DOHH2 (cell line): ENCODE results near the gene DNAJC22.

ENCODE experiments used
- H3F3A ChIP-seq: fragments of 200-600 bp; sonication (generic), shearing (Covaris generic); 2 replicates; pipeline ENCODE4 v1.6.0; 2016; ENCODE audit warnings: antibody characterized with exemption, mild to moderate bottlenecking; ENCODE audit not compliant: control insufficient read depth, insufficient read depth
- H3K27ac ChIP-seq: fragments of 200-600 bp; sonication (generic); 2 replicates; pipeline ENCODE4 v1.5.1; 2014; ENCODE audit warnings: low read depth, mild to moderate bottlenecking, low read length, moderate library complexity
- H3K27me3 ChIP-seq: fragments of 200-600 bp; sonication (generic); 2 replicates; pipeline ENCODE4 v1.6.1; 2014; ENCODE audit warnings: mild to moderate bottlenecking, low read length, mixed read lengths; ENCODE audit not compliant: control insufficient read depth
- H3K36me3 ChIP-seq: fragments of 200-600 bp; sonication (generic); 2 replicates; pipeline ENCODE4 v1.6.1; 2014; ENCODE audit warnings: mild to moderate bottlenecking, low read length, moderate library complexity, mixed read lengths; ENCODE audit not compliant: control insufficient read depth
- H3K4me1 ChIP-seq: fragments of 200-600 bp; sonication (generic); 2 replicates; pipeline ENCODE4 v1.6.1; 2014; ENCODE audit warnings: mild to moderate bottlenecking, low read length, mixed read lengths; ENCODE audit not compliant: control insufficient read depth
- H3K4me2 ChIP-seq: fragments of 200-600 bp; sonication (generic); 2 replicates; pipeline ENCODE4 v1.6.0; 2014; ENCODE audit warnings: mild to moderate bottlenecking, low read length, moderate library complexity
- H3K4me3 ChIP-seq: fragments of 200-600 bp; sonication (generic); 2 replicates; pipeline ENCODE4 v1.5.1; 2014; ENCODE audit warnings: mild to moderate bottlenecking, low read length, mixed read lengths
- H3K79me2 ChIP-seq: fragments of 200-600 bp; sonication (generic); 2 replicates; pipeline ENCODE4 v1.6.1; 2014; ENCODE audit warnings: mild to moderate bottlenecking, low read length, mixed read lengths; ENCODE audit not compliant: control insufficient read depth
- H3K9me2 ChIP-seq: fragments of 200-600 bp; sonication (generic); replicated peaks from 2 replicates; pipeline ENCODE4 v1.6.1; 2014; ENCODE audit warnings: mild to moderate bottlenecking, low read length, mixed read lengths; ENCODE audit not compliant: control insufficient read depth
- H3K9me3 ChIP-seq: fragments of 200-600 bp; sonication (generic); 2 replicates; pipeline ENCODE4 v1.6.1; 2014; ENCODE audit warnings: antibody characterized with exemption, low read length, mixed read lengths; ENCODE audit not compliant: control insufficient read depth, insufficient read depth
- H4K20me1 ChIP-seq: fragments of 200-600 bp; sonication (generic); 2 replicates; pipeline ENCODE4 v1.6.0; 2014; ENCODE audit warnings: low read depth, mild to moderate bottlenecking, antibody characterized with exemption, low read length, moderate library complexity; ENCODE audit not compliant: control insufficient read depth, insufficient read depth
- CTCF ChIP-seq: fragments of 200-600 bp; sonication (generic); IDR thresholded peaks from one replicate; pipeline ENCODE4 v1.5.1; 2014; ENCODE audit warnings: antibody characterized with exemption, mild to moderate bottlenecking, low read depth, low read length; ENCODE audit not compliant: poor library complexity, severe bottlenecking
- EZH2phosphoT487 ChIP-seq: fragments of 200-600 bp; sonication (generic); IDR thresholded peaks from 2 replicates; pipeline ENCODE4 v1.6.1; 2017; ENCODE audit warnings: borderline replicate concordance, mild to moderate bottlenecking, antibody characterized with exemption, low read length, moderate library complexity, mixed read lengths

DNAJC22 gene

GRCh38 chr12:49341777-49342065 lies 5.0 kb upstream of the DNAJC22 start:
- Histone ChIP-seq H3F3A (peaks cover 12% of the 10 kb centered on the region), H3K4me3 (peak overlapping the region; percentile 76; the same call in 1 of the 2 replicates), H3K36me3 (no peaks in the 10 kb centered on the region), H3K27ac (no peak overlapping the region), H3K79me2 (no peaks in the 10 kb centered on the region), H3K4me2 (peak overlapping the region; percentile 99; the same call in 1 of the 2 replicates), H3K9me3 (no peaks in the 10 kb centered on the region), H3K27me3 (peaks cover 90% of the 10 kb centered on the region), H3K4me1 (peaks cover 54% of the 10 kb centered on the region), H4K20me1 (0 out of 2 replicates have a peak, but pooled peaks cover 2% of the 10 kb centered on the region), H3K9me2 (no peaks in the 10 kb centered on the region)
- TF ChIP-seq CTCF, result no peak

DNA sequence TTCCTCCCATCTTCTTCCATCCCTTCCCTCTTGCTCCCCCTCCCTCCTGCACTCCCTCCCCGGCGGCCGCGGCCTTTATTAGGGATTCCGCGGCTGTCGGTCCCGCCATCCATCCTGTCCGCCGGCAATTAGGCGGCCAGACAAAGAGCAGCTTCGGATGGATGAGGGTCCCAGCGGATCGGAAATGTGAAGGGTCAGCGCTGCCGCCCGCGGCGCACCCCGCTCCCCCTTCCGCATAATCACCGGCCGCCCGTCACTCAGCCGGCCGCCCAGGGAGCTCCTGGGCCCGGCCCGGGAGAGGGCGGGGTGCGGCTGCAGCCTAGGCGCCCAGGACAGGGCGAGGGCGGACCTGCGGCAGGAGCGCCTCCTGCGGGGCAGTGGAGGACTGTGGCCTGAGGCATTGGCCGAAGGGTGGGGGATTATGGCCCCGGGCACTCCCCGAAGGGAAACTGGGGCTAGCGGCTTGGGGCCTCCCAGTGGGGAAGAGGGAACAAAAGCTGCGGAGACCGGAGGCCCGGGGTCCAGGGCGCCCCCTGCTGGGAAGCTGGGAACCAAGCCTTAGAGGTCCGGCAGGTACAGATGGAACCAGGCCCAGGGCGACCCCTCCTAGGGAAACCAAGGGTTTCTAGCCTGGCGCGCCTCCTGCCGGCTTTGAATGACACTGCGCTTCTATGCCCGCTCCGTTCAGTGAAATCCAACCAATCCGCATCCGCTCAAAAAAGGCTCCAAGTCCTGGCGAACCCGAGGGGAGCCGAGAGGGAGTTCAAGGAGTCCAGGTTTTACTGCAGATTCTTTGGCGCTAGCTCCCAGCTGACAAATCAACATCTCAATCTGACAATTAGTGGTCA lies 4.4 kb upstream of the DNAJC22 start:
- Histone ChIP-seq H3F3A (peaks cover 12% of the 10 kb centered on the region), H3K9me3 (no peaks in the 10 kb centered on the region), H3K27me3 (peaks cover 92% of the 10 kb centered on the region), H3K4me2 (peak overlapping the region; percentile 99), H3K36me3 (no peaks in the 10 kb centered on the region), H3K79me2 (no peaks in the 10 kb centered on the region), H3K9me2 (no peaks in the 10 kb centered on the region), H3K4me1 (peaks cover 55% of the 10 kb centered on the region), H3K4me3 (peak overlapping the region; percentile 76), H3K27ac (no peak overlapping the region), H4K20me1 (0 out of 2 replicates have a peak, but pooled peaks cover 2% of the 10 kb centered on the region)
- peak; percentile 80; the same call in 1 of the 2 replicates for TF ChIP-seq EZH2phosphoT487
- TF ChIP-seq CTCF, result peak; percentile 100

DNA sequence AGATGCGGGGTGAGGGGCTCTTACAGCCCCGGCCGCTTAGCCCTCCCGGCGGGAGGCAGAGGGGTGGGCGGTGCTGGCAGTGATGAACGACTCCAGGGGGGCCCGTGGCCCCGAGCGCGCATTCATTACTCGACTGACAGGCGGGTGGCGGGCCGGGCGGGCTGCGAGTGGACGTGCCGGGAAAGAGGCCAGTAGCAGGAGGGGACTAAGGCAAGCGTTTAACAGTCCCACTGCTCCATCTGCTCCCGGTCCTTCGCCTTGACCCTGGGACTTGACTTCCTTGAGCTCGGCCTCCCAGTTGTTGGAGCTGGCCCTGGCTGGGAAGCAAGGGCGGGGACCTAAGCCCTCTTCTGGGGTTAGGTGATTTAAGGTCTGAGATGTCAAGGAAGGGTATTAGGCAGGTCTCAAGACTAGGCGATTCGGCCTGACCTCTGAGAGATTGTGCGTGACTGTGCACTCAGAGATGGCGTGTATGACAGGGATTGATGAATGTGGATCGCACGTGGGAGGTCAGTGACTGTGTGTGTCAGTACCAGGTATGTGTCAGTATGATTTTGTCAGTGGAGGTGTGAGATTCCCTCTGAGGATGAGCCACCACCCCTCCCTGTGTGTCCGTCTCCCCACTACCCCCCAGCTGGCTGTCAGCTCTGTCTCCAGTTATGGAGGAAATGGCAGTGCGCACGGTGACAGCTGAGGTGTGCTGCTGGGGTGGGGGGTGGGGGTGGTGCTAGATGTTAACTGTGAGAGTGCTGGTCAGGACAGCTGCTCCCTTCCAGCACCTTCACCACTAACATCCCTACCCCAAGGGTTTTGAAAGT lies 3.6 kb upstream of the DNAJC22 start:
- Histone ChIP-seq H3K4me2 (peak overlapping the region; percentile 99), H3F3A (peaks cover 12% of the 10 kb centered on the region), H3K27me3 (peaks cover 89% of the 10 kb centered on the region), H3K36me3 (no peaks in the 10 kb centered on the region), H3K9me3 (no peaks in the 10 kb centered on the region), H3K27ac (no peak overlapping the region), H3K9me2 (no peaks in the 10 kb centered on the region), H3K4me3 (peak overlapping the region; percentile 76), H3K4me1 (peaks cover 58% of the 10 kb centered on the region), H4K20me1 (0 out of 2 replicates have a peak, but pooled peaks cover 2% of the 10 kb centered on the region), H3K79me2 (no peaks in the 10 kb centered on the region)
- peak; percentile 79; the same call in 1 of the 2 replicates for TF ChIP-seq EZH2phosphoT487
- no peak for TF ChIP-seq CTCF
